HG02973 (cell line): ENCODE results near the gene DPY19L3.
"Not testable (repeated sequence)": the region's sequence is repeated elsewhere in the genome, so short reads cannot be mapped to it uniquely, and the experiment has no call there.

Experiments
- ATAC-seq: cut with Tn5 transposase; IDR thresholded peaks from one replicate; pipeline ENCODE4 v1.9.1; 2021; ENCODE audit warnings: moderate library complexity; ENCODE audit not compliant: unreplicated experiment

DPY19L3 gene

DNA sequence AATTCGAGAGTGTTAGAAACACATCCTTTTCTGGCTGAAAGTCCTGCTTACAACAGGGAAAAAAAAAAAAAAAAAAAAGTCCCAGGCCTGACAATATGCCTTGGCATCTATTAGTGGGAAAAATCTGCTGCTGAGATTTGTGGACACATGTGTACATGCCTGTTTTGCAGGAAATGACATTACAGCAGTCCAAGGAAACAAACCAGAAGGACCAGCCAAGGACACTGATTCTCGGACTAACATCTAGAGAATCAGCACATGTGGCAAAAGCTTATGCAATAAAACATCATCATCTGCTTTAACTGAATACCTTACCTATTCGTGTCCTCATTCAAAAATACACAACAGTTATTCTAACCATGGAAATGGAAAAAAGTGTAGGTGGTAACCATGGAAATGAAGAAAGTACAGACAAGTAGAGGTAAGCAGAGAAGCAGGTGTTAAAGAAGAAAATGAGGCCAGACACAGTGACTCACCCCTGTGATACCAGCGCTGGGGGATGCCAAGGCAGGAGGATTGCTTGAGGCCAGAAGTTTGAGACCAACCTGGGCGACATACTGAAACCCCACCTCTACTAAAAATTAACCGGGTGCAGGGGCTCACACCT lies 9.4 kb upstream of the DPY19L3 start:
- ATAC-seq: no peak

DNA sequence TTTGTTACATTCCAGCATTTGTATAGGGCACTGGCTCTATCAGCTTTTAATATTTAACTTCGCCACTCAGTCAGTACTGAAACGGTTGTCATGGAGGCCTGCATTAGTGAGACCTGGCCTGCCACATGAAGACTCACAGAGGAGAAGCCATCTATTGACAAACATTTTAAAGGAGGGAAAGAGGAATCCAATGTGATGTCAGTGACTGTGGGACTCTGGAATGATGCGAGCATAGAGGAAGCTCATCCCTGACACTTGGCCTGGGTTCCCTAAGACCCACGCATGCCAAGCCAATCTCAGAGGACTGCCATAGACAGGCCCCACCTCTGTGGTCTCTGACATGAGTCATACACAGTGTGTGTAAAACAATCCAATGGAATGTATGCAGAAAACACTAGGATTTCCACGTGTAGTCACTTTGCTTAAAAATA lies 7.9 kb upstream of the DPY19L3 start:
- no peak for ATAC-seq

DNA sequence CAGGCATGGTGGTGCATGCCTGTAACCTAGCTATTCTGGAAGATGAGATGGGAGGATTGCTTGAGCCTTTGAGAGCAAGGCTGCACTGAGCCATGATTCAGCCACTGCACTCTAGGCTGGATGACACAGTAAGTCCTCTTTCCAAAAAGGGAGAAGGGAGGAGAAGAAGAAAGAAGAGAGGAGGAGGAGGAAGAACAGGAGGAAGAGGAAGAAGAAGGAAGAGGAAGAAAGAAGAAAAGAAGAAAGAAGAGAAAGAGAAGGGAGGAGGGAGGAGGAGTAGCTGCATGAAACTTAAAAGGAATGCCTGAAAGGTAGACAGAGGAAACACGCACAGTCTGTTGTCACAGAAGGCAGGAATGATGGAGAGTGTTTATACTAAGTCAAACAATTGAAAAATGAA lies 3.6 kb upstream of the DPY19L3 start:
- no peak for ATAC-seq

DNA sequence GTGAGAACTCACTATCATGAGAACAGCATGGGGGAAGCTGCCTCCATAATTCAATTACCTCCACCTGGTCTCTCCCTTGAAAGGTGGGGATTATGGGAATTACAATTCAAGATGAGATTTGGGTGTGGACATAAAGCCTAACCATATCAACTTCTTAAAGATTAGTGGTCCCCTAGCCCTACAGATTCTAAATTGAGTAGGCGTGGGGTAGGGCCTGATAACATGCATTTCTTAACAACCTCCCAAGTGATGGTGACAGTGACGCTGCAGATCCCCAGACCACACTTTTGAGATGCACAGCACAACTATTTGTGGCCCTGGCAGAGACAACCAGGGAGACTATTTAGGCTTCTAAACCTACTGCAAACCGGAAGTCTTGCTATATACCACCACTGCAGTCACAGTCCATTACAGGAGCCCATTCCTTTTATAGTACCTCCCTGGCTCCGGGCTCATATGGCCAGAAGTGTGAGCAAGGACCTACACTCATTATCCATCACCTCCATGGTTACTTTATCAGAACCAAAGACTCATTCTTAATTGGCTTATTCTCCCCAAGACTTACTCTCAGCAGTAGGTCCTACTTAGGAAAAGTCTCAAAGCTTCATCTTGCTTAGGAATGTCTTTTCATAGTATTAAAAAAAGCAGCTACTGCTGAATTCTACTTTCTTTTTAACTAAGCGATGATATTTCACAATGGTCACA lies 2.1 kb upstream of the DPY19L3 start:
- ATAC-seq: no peak

DNA sequence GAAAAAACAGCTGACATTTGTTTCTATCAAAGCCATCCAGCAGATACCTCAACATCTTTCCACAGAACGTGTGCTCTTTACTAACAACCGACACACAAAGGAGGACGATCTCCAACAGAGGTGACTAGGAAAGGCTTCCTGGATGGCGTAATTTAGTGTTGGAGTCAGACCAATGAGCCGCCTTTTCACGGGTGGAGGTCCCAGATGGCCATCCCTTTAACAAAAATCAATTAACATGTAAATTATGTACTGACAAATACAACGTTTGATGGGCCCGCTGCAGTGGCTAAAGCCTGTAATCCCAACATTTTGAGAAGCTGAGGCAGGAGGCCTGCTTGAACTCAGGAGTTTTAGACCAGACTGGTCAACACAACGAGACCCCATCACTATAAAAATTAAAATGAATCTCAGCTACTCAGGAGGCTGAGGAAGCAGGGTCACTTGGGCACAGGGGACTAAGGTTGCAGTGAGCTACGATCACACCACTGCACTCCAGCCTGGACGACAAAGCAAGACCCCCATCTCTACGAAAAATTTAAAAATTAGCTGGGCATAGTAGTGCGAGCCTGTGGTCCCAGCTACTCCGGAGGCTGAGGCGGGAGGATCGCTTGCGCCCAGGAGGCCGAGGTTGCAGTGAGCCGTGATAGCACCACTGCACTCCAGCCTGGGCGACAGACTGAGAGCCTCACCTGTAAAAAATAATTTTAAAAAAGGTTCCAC lies 1.2 kb upstream of the DPY19L3 start:
- ATAC-seq: no peak

DNA sequence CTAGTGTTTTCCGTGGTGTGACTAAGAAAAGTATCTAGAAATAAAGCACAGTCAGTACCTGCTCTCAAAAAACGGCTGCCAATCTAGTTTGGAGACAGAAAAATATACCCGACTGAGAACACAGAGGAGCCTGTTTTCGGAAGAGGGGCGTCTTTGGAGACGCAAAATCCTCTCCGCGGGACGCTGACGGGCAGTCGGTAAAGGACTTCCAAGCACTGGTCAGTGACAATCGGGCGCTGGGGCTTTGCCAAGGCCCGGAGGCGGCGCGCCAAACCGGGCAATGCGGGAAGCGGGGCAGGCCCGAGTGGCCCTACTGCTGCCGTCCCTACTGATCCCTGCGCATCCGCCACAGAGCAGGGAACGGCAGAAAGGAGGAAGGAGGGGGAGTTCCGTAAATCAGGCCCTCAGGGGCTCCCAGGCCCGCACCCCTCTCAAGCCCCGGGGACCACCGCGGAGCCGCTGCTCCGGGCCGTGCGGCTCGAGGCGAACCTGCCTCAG lies 588 bp upstream of the DPY19L3 start:
- ATAC-seq: no peak

DNA sequence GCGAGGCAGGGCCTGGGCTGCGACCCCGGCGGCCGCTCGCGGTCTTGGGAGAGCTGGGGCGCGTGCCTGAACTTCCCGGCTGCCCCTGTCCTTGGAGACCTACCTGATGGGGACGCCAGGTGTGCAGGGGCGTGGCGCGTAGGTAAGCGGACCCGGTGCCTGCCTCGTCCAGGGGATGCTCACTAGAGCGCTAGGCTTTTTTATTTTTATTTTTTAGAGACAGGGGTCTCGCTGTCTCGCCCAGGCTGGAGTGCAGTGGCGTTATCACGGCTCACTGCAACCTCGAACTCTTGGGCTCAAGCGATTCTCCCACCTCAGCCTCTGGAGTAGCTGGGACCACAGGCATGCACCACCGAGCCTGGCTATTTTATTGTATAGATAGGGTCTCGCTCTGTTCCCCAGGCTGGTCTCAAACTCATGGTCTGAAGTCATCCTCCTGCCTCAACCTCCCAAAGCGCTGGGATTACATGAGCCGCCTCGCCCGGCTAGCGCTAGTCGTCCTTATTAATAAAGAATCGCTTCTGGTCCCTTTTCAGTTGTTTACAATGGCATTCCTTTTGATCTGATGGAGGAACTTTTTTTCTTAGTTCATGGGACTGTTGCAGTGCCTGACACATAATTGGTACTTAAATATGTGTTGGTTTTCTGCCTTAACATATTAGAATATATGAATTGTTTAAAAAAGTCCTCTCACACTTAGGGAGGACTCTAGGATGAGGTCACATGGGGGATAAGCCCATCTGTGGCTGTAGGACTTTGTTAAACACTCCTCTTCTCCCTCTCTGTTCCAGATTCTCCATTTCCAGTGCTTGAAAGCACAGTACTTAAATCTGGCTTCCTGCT lies 812 bp downstream of the DPY19L3 start:
- ATAC-seq: no peak

DNA sequence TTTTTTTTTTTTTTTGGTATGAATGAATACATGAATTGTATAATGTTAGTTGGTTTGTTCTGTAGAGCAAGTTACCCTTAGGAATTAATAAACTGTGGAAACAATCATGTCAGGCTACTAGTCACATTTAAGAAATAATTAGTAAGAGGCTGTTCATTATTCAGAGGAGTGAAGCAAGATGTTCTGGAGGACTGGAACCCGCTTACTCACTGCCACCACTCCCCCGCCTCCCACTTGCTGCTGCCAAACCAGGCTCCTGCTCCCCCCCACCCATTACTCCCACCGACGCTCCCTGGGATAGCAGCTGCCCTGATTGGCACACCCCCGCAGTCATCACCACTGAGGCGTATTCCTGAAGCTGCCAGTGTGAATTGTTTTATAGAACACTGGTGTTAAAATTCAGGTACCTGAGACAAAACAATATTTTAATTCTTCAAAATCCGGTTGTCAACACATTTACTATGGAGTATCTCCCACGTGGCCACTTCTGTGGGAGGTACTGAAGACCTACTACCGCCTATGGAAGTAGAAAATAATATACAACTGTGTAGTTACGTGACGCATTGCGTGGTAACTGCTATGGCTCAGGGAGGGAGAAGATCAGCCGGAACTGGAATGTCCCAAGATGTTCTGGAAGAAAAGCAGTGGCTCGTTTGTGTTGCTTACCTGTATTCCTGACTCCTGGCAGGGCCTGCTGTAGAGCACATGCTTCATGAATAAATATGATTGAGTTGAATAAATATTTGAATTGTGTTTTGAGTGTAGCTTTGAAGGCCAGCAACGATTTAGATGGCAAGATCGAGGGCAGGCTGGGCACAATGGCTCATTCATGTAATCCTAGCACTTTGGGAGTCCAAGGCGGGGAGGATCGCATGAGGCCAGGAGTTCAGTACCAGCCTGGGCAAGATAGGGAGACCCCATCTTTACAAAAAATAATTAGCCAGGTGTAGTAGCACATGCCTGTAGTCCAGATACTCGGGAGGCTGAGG lies 1.7 kb downstream of the DPY19L3 start:
- no peak for ATAC-seq

DNA sequence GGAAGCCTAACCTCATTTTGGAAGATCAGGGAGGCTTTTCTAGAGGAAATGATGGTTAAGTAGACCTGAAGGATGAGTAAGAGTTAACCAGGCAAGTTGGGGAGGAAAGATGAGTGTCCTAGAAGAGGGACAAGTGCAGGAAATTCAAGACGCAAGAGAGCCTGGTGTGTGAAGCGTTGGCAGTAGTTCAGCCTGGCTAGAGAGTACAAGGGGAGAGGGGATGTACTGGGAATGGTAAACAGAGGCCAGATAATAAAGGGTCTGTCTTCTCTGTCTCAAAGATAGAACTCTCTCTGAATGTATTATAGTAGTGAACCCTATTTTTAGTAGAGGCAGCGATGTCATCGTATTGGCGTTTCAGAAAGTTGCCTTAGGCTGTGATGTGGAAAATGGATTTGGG lies 9.7 kb downstream of the DPY19L3 start:
- no peak for ATAC-seq

DNA sequence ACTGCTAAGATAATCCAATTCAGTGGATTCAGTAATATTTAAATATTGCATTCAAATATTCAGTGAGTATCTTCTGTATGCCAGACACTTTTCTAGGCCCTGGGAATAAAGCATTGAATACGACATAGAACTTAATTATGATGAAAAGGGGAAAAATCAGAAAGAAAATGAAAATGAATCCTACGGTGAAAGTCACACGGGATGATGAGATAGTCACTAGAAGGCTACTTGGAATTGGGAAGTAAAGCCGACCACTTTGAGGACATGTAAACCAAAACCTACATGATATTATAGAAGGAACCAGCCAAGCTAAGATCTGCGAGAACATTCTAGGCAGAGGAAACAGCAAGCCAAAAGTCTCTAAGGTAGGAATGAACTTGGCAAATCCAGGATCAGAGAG lies 10.1 kb downstream of the DPY19L3 start:
- ATAC-seq: no peak

DNA sequence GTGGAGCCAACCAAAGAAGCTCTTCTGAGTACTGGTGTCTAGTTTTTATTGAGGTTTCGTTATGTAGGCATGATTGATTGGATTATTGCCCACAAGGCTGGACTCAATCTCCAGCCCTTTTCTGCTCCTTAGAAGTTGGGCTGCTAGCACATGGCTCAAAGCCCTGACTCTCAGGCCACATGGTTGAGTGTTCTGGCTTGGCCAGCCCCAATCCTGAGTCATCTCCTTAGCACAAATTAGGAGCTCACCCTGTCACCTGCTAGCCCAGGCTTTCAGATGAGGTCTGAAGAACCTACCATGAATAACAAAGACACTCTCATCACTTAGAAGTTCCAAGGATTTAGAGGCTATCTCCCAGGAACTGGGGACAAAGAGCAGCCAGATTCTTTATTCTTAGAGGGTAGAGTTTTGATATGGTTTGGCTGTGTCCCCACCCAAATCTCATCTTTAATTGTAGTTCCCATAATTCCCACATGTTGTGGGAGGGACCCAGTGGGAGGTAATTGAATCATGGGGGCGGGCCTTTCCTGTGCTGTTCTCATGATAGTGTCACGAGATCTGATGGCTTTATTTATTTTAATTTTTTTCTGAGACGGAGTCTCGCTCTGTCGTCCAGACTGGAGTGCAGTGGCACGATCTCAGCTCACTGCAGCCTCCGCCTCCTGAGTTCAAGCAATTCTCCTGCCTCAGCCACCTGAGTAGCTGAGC lies 11.3 kb downstream of the DPY19L3 start:
- ATAC-seq: no peak

DNA sequence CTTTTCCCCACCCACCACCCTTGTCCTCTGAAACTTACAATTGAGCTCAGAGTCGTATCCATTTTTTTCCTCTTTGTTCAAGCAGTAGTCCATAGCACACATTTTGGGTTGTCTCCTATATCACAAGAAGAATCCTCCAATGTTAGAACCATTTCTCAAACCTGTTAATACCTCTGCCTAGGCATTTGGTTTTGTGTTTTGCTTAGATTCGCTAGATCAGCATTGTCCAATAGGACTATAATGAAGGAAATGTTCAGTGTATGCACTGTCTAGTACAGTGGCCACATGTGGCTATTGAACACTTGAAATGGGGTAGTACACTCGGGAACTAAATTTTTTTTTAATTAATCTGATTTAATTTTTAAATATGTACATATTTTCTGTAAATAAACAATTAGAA lies 12.6 kb downstream of the DPY19L3 start:
- ATAC-seq: no peak

DNA sequence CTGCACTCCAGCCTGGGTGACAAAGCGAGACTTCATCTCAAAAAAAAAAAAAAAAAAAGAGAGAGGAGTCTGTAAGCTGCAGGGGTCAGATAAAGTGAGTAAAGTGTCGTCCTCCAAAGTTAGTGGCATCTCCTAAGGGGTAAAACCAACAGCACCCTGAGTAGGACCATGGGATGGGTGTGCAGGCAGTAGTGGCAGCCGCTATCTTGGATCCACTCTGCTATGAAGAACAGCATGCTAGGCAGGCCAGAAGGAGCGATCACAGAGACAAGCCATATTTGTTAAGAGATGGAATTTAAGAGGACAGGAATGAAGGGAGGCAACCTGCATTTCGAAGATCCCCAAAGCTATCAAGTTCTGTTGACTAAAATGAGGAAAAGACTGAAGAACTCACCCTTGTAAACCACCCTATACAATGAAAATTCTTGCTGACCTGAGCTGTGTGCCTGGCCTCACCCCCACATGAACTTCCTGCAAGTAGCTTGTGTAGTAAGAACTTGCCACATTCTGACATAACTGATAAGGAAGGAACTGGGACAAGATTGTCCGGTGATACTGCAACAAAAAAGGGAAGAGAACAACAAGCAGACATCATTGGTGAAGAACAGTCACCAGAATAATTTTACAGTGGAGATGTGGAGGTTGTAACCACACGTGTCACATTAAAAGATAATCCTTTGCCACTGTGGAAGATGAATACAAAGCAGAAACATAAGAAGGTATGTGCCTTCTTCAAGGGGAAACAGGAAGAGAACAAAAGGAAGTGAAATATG lies 16.2 kb downstream of the DPY19L3 start:
- ATAC-seq: no peak

DNA sequence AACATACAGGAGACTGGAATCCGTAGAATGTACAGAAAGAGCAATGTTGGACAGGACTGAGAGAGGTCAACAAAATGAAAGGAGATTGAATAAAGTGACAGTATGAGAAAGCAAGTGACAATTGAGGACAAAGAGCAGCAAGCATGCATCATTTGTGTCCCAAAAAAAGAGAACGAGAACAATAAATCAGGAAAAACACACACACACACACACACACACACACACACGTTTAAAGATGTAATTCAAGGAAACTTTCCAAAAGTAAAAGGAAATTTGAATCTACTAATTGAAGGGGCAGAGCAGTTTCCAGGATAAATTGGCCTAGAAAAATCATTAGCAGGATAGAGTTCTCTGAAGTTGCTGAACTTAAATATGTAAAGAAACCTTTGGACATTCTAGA lies 16.9 kb downstream of the DPY19L3 start:
- no peak for ATAC-seq

DNA sequence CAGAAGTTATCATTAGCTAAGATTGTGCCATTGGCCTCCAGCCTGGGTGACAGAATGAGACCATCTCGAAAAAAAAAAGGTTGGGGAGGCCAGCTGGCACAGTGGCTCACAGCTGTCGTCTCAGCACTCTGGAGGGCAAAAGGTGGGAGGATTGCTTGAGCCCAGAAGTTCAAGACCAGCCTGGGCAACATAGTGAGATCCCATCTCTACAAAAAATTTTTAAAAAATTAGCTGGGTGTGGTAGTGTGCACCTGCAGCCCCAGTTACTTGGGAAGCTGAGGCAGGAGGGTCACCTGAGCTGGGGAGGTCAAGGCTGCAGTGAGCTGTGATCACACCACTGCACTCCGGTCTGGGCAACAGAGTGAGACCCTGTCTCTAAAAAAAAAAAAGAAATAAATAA lies 18.4 kb downstream of the DPY19L3 start:
- not testable (repeated sequence) for ATAC-seq

DNA sequence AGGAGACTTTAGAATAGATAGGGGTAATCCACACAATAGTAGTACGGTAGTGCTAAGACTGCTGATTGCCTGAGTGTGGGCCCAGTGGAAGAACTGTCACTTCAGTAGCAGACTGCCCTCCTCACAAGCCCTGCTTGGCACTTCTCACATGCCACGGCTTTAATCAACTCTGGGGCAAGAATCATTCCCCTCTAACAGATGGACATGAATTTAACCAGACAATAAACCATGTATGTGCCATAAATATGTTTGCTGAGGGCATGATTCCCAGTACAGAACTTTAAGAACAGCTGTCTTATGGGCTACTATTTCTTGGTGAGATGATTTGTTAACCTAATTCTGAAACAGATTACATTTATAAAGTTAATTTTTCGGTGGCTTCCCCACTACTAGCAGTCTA lies 22.0 kb downstream of the DPY19L3 start:
- ATAC-seq: no peak

DNA sequence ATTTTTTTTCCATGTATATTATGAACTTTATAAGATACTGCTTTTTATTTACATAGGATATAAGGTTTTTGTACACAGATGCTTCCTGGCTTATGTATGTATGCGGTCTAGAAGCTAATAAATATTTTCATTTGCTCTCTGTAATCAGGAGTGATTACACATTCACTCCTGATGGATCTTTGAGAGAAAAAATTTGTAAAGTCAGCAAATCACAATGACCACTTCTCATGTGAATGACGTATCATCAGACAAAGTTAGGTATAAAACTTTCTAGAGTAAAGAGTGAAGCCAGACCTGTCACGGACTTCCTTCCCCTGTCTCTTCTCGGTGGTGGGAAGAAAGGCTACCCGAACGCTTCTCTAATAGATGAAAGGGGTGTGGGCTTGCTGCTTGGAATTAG lies 31.1 kb downstream of the DPY19L3 start:
- ATAC-seq: no peak

DNA sequence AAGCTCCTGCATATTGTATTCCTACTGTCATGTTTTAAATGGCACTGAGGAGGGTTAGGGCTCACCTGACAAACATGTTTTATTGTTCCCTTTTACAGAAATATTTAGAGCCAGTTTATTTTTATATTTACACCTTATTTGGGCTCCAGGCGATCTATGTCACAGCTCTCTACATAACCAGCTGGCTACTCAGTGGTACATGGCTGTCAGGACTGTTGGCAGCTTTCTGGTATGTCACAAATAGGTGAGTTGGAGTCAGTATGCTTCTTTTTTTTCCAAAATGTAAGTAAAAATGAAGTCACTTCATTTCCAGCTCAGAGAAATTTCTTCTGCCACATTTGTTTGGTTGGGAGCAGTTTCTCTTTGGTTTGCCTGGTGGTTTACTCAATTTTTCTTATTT lies 31.5 kb downstream of the DPY19L3 start:
- no peak for ATAC-seq

DNA sequence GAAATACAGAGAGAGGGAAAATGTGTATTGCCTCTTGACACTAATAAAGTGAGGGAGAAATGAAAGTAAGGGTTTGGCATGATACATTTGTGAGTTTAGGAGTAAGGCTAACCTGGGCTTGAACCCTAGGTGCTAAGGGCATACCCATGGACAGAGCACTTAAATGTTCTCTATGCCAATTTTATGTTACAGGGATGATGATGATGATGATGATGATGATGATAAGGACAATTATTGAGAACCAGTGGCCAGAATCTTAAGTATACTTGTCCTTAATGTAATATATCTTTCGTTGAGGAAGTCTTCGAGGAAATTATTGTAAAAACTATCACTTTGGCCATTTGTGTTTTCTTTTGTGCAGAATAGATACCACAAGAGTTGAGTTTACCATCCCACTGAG lies 33.2 kb downstream of the DPY19L3 start:
- no peak for ATAC-seq
